ENCODE measurements around the gene KLF1. TPM values are rescaled to one million over a fixed set of nuclear protein-coding genes. Genes with fewer than 3 reads are reported as not detected.

Gene KLF1
- total and polyA plus RNA-seq, 8 donors = 0.05 to 0.19 (median 0.18) TPM; not detected in 5

GRCh38 chr19:12843328-12843727, 43.7 kb downstream of the KLF1 start:
- Histone ChIP-seq H3K27ac (no peak overlapping the region), H3K27me3 (peaks cover 24 to 100% (median 54%) of the 10 kb centered on the region in 3 donors), H3K4me3 (no peak overlapping the region), H3K36me3 (no peaks in the 10 kb centered on the region), H3K9me3 (no peaks in the 10 kb centered on the region), H3K4me1 (peaks cover 24 to 35% (median 29%) of the 10 kb centered on the region in 4 donors)
- intact Hi-C loops (cut with DNase I; ENCODE audit: low total_unique reads) = no loop called here
- TF ChIP-seq EP300 (IDR thresholded peaks at IDR 0.05) (no peak), POLR2AphosphoS5 (IDR thresholded peaks at IDR 0.05) (no peak)
- DNase-seq = no peak
- 83 to 92% (median 85%) methylated on average over 11 of the region's 11 CpGs for WGBS, 5 donors

- intact Hi-C loops (cut with DNase I; ENCODE audit: low total_unique reads) = no loop called here
- Histone ChIP-seq H3K36me3 (no peaks in the 10 kb centered on the region), H3K9me3 (no peaks in the 10 kb centered on the region), H3K27me3 (peaks cover 24 to 100% (median 62%) of the 10 kb centered on the region in 3 donors), H3K27ac (no peak overlapping the region), H3K4me1 (peaks cover 24 to 36% (median 28%) of the 10 kb centered on the region in 4 donors), H3K4me3 (no peak overlapping the region)
- TF ChIP-seq EP300 (IDR thresholded peaks at IDR 0.05) = no peak
- TF ChIP-seq POLR2A (IDR thresholded peaks at IDR 0.05) = no peak
- TF ChIP-seq CTCF (IDR thresholded peaks at IDR 0.05) = no peak
- TF ChIP-seq POLR2AphosphoS5 (IDR thresholded peaks at IDR 0.05) = no peak
- DNase-seq = no peak
- WGBS, 5 donors = 90 to 94% (median 93%) methylated on average over 18 of the region's 18 CpGs
These were observed 44.5 kb downstream of the KLF1 start for GRCh38 chr19:12842511-12842910.

GRCh38 chr19:12841094-12841493, 45.9 kb downstream of the KLF1 start:
- 3 to 5% (median 4%) methylated on average over 8 to 29 of the region's 29 CpGs for WGBS, 5 donors
- intact Hi-C loops (cut with DNase I; ENCODE audit: low total_unique reads) = no loop called here
- no peaks in the 10 kb centered on the region for H3K9me3 ChIP-seq
- TF ChIP-seq CTCF (IDR thresholded peaks at IDR 0.05) = no peak
- no peak for TF ChIP-seq EP300 (IDR thresholded peaks at IDR 0.05)
- no peak for TF ChIP-seq POLR2AphosphoS5 (IDR thresholded peaks at IDR 0.05)
- no peak for TF ChIP-seq POLR2A (IDR thresholded peaks at IDR 0.05)
- no peak overlapping the region for H3K27ac ChIP-seq
- peak overlapping the region; percentile 4 to 31 (median 26) for H3K4me3 ChIP-seq
- peaks cover 20 to 34% (median 27%) of the 10 kb centered on the region in 4 donors for H3K4me1 ChIP-seq
- peaks cover 24 to 100% (median 72%) of the 10 kb centered on the region in 3 donors for H3K27me3 ChIP-seq
- H3K36me3 ChIP-seq = no peaks in the 10 kb centered on the region
- peak in 1 of 2 donors; percentile 78 for DNase-seq

GRCh38 chr19:12840091-12841079, 46.6 kb downstream of the KLF1 start:
- WGBS, 5 donors = 11 to 24% (median 22%) methylated on average over 31 to 43 of the region's 43 CpGs
- H3K4me1 ChIP-seq = peaks cover 20 to 38% (median 32%) of the 10 kb centered on the region in 4 donors
- H3K4me3 ChIP-seq = peak overlapping the region; percentile 4 to 31 (median 26)
- H3K9me3 ChIP-seq = no peaks in the 10 kb centered on the region
- TF ChIP-seq CTCF (IDR thresholded peaks at IDR 0.05) (no peak), POLR2A (IDR thresholded peaks at IDR 0.05) (no peak), POLR2AphosphoS5 (IDR thresholded peaks at IDR 0.05) (no peak), EP300 (IDR thresholded peaks at IDR 0.05) (no peak)
- DNase-seq = peak; percentile 71 to 84
- intact Hi-C loops (cut with DNase I; ENCODE audit: low total_unique reads) = no loop called here
- no peak overlapping the region for H3K27ac ChIP-seq
- peaks cover 24 to 100% (median 79%) of the 10 kb centered on the region in 3 donors for H3K27me3 ChIP-seq
- no peaks in the 10 kb centered on the region for H3K36me3 ChIP-seq
